ENCODE data around the gene ATF7IP2. TPM values are rescaled to one million over a fixed set of nuclear protein-coding genes. Genes with fewer than 3 reads are reported as not detected.
A peak's percentile ranks its signal among the peaks of the same experiment; 100 is the strongest.

The ATF7IP2 gene
- total and polyA plus RNA-seq, 9 of the 15 experiments (the other 6 are each of a cell fraction or from before 2014, with no cell fraction given) = 131 to 515 (median 196) TPM

DNA sequence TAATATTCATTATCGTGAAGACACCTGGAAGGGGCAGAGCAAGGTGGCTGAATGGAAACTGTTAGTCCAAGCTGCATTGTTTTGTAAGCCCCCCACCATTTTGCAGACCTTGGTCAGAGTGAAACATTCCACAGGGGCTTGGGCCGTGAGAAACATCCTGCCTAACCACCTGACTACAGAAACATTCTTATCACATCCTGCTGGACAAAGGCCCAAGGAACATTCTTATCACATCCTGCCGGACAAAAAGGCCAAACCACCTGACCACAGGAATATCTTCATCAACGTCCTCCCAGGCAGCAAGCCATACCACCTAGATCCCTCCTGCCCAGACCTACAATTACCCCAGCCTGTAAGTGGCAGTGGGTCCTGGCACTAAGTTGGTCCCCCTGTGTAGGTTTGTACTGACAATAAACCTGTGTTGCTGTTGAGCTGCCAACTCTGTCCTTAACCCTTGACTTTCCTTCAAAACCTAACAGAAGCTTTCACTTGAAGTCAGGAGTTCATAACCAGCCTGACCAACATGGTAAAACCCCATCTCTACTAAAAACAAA is 19.6 kb downstream of the ATF7IP2 start:
- no peaks in the 10 kb centered on the region for H3K9me1 ChIP-seq (ENCODE audit: control insufficient read depth, insufficient read depth, low read length)
- H3K9ac ChIP-seq (ENCODE audit: insufficient read depth in 1 of 2, low read depth in 2 of 2, low read length in 2 of 2) = no peak overlapping the region
- peak overlapping the region; percentile 46; the same call in 1 of the 2 replicates for H3K4me2 ChIP-seq (ENCODE audit: insufficient read depth, low read length)
- WGBS (ENCODE audit: insufficient coverage, low coverage, missing lambda C conversion rate) = 4% methylated on average over 4 of the region's 4 CpGs
- H2AFZ ChIP-seq (ENCODE audit: low read depth, low read length) = no peak overlapping the region
- FAIRE-seq (peak; percentile 76), DNase-seq (ENCODE audit: extremely low read depth in 1 of 4, low spot score in 3 of 4) (peak; percentile 31 to 86 (median 45)), ATAC-seq (peak; percentile 82)
- no peaks in the 10 kb centered on the region for H3K27me3 ChIP-seq (ENCODE audit: control insufficient read depth in 2 of 2, insufficient read depth in 2 of 2, low read length in 2 of 2)
- in situ Hi-C loops (cut with MboI) = no loop called here
- peaks cover 6 to 12% of the 10 kb centered on the region in 2 experiments; a peak in 3 of 5 replicates for H3K4me1 ChIP-seq (replicated peaks in 1 of 2; ENCODE audit: control insufficient read depth in 2 of 2, insufficient read depth in 2 of 2, low read length in 2 of 2)
- intact Hi-C loops (cut with micrococcal nuclease) = no loop called here
- H3K4me3 ChIP-seq = no peak overlapping the region
- peaks cover 34% of the 10 kb centered on the region for H3K36me3 ChIP-seq (ENCODE audit: control insufficient read depth, insufficient read depth, low read length)
- no TSS peak for BruUV-seq (replicated peaks)
- CTCF ChIA-PET (ENCODE audit: low intra/inter-chr PET ratio) = no interaction called here
- H4K20me1 ChIP-seq (replicated peaks; ENCODE audit: control insufficient read depth, insufficient read depth, low read length) = no peaks in the 10 kb centered on the region
- H3K27ac ChIP-seq (ENCODE audit: extremely low read depth, low read depth, low read length) = peak overlapping the region; percentile 29
- peaks cover 31% of the 10 kb centered on the region for H3K9me3 ChIP-seq (replicated peaks; ENCODE audit: control insufficient read depth, insufficient read depth, low read depth, low read length)
- peaks cover 79% of the 10 kb centered on the region for H3K79me2 ChIP-seq (ENCODE audit: control insufficient read depth, insufficient read depth, low read length)
- POLR2A ChIA-PET = interaction anchor here (0.6 kb wide), 3 partner anchors 11 to 178 kb away, joined by 3 to 4 read pairs (median 3); no protein-coding TSS in a partner anchor
- TF ChIP-seq ZNF133 (CRISPR knock-in tag; IDR thresholded peaks at IDR 0.05) = no peak
- peak; percentile 86 for TF ChIP-seq ZNF263 (CRISPR knock-in tag; IDR thresholded peaks at IDR 0.05; ENCODE audit: borderline replicate concordance)
- 0 out of 2 replicates have a peak, but pooled peaks have one; percentile 19 for TF ChIP-seq ZNF589 (CRISPR knock-in tag; IDR thresholded peaks at IDR 0.05; ENCODE audit: low read depth)
- peak; percentile 72 for TF ChIP-seq GATA2 (CRISPR knock-in tag; IDR thresholded peaks at IDR 0.05)
- 0 out of 2 replicates have a peak, but pooled peaks have one; percentile 2 for TF ChIP-seq ZNF41 (CRISPR knock-in tag; conservative IDR thresholded peaks at IDR 0.05)
- TF ChIP-seq CTBP1 (IDR thresholded peaks at IDR 0.05; ENCODE audit: borderline replicate concordance) = peak; percentile 46; the same call in 1 of the 2 replicates
- no peak for TF ChIP-seq ADNP (tag; IDR thresholded peaks at IDR 0.05)
- TF ChIP-seq ZKSCAN8 (CRISPR knock-in tag; IDR thresholded peaks at IDR 0.05) = peak; percentile 73; the same call in 1 of the 2 replicates
- TF ChIP-seq, protein P1, sequence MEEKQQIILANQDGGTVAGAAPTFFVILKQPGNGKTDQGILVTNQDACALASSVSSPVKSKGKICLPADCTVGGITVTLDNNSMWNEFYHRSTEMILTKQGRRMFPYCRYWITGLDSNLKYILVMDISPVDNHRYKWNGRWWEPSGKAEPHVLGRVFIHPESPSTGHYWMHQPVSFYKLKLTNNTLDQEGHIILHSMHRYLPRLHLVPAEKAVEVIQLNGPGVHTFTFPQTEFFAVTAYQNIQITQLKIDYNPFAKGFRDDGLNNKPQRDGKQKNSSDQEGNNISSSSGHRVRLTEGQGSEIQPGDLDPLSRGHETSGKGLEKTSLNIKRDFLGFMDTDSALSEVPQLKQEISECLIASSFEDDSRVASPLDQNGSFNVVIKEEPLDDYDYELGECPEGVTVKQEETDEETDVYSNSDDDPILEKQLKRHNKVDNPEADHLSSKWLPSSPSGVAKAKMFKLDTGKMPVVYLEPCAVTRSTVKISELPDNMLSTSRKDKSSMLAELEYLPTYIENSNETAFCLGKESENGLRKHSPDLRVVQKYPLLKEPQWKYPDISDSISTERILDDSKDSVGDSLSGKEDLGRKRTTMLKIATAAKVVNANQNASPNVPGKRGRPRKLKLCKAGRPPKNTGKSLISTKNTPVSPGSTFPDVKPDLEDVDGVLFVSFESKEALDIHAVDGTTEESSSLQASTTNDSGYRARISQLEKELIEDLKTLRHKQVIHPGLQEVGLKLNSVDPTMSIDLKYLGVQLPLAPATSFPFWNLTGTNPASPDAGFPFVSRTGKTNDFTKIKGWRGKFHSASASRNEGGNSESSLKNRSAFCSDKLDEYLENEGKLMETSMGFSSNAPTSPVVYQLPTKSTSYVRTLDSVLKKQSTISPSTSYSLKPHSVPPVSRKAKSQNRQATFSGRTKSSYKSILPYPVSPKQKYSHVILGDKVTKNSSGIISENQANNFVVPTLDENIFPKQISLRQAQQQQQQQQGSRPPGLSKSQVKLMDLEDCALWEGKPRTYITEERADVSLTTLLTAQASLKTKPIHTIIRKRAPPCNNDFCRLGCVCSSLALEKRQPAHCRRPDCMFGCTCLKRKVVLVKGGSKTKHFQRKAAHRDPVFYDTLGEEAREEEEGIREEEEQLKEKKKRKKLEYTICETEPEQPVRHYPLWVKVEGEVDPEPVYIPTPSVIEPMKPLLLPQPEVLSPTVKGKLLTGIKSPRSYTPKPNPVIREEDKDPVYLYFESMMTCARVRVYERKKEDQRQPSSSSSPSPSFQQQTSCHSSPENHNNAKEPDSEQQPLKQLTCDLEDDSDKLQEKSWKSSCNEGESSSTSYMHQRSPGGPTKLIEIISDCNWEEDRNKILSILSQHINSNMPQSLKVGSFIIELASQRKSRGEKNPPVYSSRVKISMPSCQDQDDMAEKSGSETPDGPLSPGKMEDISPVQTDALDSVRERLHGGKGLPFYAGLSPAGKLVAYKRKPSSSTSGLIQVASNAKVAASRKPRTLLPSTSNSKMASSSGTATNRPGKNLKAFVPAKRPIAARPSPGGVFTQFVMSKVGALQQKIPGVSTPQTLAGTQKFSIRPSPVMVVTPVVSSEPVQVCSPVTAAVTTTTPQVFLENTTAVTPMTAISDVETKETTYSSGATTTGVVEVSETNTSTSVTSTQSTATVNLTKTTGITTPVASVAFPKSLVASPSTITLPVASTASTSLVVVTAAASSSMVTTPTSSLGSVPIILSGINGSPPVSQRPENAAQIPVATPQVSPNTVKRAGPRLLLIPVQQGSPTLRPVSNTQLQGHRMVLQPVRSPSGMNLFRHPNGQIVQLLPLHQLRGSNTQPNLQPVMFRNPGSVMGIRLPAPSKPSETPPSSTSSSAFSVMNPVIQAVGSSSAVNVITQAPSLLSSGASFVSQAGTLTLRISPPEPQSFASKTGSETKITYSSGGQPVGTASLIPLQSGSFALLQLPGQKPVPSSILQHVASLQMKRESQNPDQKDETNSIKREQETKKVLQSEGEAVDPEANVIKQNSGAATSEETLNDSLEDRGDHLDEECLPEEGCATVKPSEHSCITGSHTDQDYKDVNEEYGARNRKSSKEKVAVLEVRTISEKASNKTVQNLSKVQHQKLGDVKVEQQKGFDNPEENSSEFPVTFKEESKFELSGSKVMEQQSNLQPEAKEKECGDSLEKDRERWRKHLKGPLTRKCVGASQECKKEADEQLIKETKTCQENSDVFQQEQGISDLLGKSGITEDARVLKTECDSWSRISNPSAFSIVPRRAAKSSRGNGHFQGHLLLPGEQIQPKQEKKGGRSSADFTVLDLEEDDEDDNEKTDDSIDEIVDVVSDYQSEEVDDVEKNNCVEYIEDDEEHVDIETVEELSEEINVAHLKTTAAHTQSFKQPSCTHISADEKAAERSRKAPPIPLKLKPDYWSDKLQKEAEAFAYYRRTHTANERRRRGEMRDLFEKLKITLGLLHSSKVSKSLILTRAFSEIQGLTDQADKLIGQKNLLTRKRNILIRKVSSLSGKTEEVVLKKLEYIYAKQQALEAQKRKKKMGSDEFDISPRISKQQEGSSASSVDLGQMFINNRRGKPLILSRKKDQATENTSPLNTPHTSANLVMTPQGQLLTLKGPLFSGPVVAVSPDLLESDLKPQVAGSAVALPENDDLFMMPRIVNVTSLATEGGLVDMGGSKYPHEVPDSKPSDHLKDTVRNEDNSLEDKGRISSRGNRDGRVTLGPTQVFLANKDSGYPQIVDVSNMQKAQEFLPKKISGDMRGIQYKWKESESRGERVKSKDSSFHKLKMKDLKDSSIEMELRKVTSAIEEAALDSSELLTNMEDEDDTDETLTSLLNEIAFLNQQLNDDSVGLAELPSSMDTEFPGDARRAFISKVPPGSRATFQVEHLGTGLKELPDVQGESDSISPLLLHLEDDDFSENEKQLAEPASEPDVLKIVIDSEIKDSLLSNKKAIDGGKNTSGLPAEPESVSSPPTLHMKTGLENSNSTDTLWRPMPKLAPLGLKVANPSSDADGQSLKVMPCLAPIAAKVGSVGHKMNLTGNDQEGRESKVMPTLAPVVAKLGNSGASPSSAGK (IDR thresholded peaks at IDR 0.05) = peak; percentile 63
- peak; percentile 94 for TF ChIP-seq TCF3 (CRISPR knock-in tag; IDR thresholded peaks at IDR 0.05)
- TF ChIP-seq JUND (IDR thresholded peaks at IDR 0.05; ENCODE audit: borderline replicate concordance, low read depth, low read length) = peak; percentile 34; the same call in 1 of the 2 replicates
- TF ChIP-seq JUND (tag; IDR thresholded peaks at IDR 0.05; ENCODE audit: borderline replicate concordance, low read depth, low read length) = no peak; the same call in 2 of the 3 replicates
